K562 (cell line): ENCODE results near the gene JAKMIP1.

Experiments used
- PBX2 ChIP-seq, 2 experiments: IDR thresholded peaks in 1 of 2; conservative IDR thresholded peaks in 1 of 2; 2 replicates each; pipeline ENCODE4 v1.6.1; 2016; ENCODE audit warnings: low read depth in 2 of 2, mild to moderate bottlenecking in 1 of 2, missing compliant biosample characterization in 1 of 2, missing genetic modification characterization in 1 of 2, moderate library complexity in 1 of 2
- PRDM10 ChIP-seq: fragments of 450-650 bp; IDR thresholded peaks from 2 replicates; pipeline ENCODE4 v1.6.1; 2018; ENCODE audit not compliant: partially characterized antibody
- THAP7 ChIP-seq: fragments of 250-450 bp; sonication (Bioruptor Pico); IDR thresholded peaks from 2 replicates; pipeline ENCODE4 v1.5.0; 2021

DNA sequence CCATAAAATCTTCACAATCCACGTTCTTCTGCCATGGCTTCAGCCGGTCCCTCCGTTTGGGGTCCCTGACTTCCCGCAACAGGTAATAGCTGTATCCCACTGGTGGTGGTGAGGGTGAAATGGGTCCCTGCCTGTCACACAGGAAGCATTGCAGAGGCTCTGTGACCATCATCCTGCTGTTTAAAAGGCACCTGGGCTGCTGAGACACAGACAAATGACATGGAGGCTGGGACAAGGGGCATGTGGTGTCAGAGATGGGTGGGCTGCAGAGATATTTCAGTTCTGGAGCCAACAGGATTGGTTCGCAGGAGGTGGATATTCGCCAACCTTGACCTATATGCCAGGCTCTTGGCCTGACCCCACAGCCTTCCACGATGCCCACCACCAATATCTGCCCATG is 82.1 kb downstream of the JAKMIP1 start:
- TF ChIP-seq PRDM10 (no peak), THAP7 (CRISPR knock-in tag) (no peak), PBX2 (CRISPR knock-in tag; IDR thresholded peaks at IDR 0.05; ENCODE audit: low read depth) (no peak), PBX2 (tag; conservative IDR thresholded peaks at IDR 0.05; ENCODE audit: low read depth) (no peak)
